ENCODE results near the gene SCRN1. TPM values are rescaled to one million over a fixed set of nuclear protein-coding genes. Genes with fewer than 3 reads are reported as not detected.
A peak's percentile ranks its signal among the peaks of the same experiment; 100 is the strongest.

Gene SCRN1
- total RNA-seq, 2 donors from 2014 or later: 20.2 to 33.3 TPM

DNA sequence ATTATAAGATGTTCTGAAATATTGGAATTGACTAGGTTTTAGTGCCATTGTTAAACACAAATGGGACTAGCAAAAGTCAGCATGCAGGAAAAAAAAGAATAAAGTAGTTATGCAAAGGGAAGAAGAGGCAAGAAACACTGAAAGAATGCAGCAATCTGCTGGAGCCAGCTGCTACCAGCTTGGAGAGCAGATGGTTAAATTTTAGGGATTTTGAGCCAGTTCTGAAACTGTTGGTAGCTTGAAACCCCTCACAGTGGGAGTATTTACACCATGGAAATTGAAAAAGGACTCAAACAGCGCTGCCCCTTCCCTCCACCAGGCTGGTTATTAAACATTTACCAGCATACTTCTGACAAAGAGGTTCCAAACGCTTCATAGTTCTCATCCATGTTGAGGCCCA, 41.0 kb downstream of the SCRN1 start:
- no peak for DNase-seq (ENCODE audit: low spot score)
- Histone ChIP-seq H3K9me3 (no peaks in the 10 kb centered on the region), H3K27me3 (no peaks in the 10 kb centered on the region), H3K27ac (no peak overlapping the region), H3K4me3 (no peak overlapping the region), H3K4me1 (peaks cover 0 to 7% of the 10 kb centered on the region in 2 donors), H3K36me3 (peaks cover 19% of the 10 kb centered on the region)
- TF ChIP-seq, protein P1, sequence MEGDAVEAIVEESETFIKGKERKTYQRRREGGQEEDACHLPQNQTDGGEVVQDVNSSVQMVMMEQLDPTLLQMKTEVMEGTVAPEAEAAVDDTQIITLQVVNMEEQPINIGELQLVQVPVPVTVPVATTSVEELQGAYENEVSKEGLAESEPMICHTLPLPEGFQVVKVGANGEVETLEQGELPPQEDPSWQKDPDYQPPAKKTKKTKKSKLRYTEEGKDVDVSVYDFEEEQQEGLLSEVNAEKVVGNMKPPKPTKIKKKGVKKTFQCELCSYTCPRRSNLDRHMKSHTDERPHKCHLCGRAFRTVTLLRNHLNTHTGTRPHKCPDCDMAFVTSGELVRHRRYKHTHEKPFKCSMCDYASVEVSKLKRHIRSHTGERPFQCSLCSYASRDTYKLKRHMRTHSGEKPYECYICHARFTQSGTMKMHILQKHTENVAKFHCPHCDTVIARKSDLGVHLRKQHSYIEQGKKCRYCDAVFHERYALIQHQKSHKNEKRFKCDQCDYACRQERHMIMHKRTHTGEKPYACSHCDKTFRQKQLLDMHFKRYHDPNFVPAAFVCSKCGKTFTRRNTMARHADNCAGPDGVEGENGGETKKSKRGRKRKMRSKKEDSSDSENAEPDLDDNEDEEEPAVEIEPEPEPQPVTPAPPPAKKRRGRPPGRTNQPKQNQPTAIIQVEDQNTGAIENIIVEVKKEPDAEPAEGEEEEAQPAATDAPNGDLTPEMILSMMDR (IDR thresholded peaks at IDR 0.05): no peak

DNA sequence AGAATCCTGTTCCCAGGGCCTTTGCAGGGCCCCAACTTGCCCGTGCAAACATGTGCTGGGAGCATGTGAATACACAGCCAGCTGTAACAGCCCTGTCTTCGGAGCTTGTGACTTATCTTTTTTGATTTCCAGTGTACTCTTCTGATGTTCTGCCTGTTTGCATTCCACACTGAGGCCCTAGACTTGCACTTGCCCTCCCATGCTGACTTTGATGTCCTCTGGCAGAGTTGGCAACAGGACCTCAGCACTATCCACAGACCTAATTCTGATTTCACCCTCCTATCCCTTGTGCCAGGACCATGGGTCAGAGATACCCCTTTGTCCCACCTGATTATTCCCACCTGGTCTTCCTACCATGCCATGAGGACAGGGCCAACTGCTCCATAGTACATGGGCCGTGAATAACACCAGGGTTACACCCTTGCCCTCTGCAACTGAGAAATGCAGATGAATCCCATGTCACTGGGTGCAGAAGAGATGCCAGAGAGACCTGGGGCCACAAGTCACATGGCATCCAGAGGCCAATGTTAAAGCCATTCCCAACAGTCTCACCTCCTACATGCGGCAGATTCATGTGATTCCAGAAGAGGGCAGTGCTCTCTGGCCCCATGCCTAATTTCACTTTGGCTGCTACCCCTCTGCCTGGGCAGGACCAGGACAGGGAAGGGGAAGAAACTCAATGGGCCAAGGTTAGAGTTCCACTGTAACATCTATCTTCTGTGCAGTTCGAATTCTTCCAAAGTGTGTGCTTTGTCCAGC, 43.0 kb downstream of the SCRN1 start:
- H3K4me1 ChIP-seq: peaks cover 0 to 7% of the 10 kb centered on the region in 2 donors
- TF ChIP-seq, protein P1 (IDR thresholded peaks at IDR 0.05): peak in 1 of 2 donors; percentile 53
- no peaks in the 10 kb centered on the region for H3K27me3 ChIP-seq
- no peak overlapping the region for H3K27ac ChIP-seq
- peaks cover 25% of the 10 kb centered on the region for H3K36me3 ChIP-seq
- no peak for DNase-seq (ENCODE audit: low spot score)
- no peak overlapping the region for H3K4me3 ChIP-seq
- no peaks in the 10 kb centered on the region for H3K9me3 ChIP-seq

DNA sequence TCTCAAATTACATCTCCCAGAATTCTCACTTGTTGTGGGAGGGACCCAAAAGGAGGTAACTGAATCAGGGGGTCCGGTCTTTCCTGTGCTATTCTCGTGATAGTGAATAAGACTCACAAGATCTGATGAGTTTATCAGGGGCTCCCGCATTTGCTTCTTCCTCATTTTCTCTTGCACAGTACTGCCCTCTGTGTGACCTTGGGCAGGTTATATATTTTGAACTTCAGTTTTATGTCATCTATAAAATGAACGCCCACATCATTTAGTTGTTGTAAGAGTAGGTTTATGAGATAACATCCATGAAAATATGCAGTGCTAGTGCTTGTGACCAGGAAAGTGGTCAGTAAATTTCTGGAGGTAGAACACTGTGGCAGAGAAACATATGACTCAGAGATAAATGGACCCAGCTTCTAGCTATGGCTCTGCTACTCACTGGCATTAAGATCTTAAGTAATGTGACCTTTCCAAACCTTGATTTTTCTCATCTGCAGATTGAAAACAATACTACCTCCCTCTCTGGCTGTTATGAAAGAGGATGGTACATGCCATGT, 44.3 kb downstream of the SCRN1 start:
- H3K36me3 ChIP-seq: peaks cover 27% of the 10 kb centered on the region
- H3K9me3 ChIP-seq: no peaks in the 10 kb centered on the region
- H3K4me1 ChIP-seq: peaks cover 0 to 7% of the 10 kb centered on the region in 2 donors
- no peak for DNase-seq (ENCODE audit: low spot score)
- no peaks in the 10 kb centered on the region for H3K27me3 ChIP-seq
- H3K4me3 ChIP-seq: no peak overlapping the region
- no peak overlapping the region for H3K27ac ChIP-seq
- TF ChIP-seq, protein P1 (IDR thresholded peaks at IDR 0.05): no peak

- no peaks in the 10 kb centered on the region for H3K9me3 ChIP-seq
- DNase-seq (ENCODE audit: low spot score): no peak
These were observed 49.4 kb downstream of the SCRN1 start for GRCh38 chr7:29940199-29940598.

GRCh38 chr7:29937132-29937531, 52.5 kb downstream of the SCRN1 start:
- no peak for DNase-seq (ENCODE audit: low spot score)
- Histone ChIP-seq H3K27ac (no peak overlapping the region), H3K36me3 (peaks cover 56% of the 10 kb centered on the region), H3K4me3 (no peak overlapping the region), H3K27me3 (no peaks in the 10 kb centered on the region), H3K4me1 (no peaks in the 10 kb centered on the region), H3K9me3 (no peaks in the 10 kb centered on the region)
- TF ChIP-seq, protein P1 (IDR thresholded peaks at IDR 0.05): no peak

More at GRCh38 chr7:29940199-29940598, 49.4 kb downstream of the SCRN1 start:
- TF ChIP-seq, protein P1 (IDR thresholded peaks at IDR 0.05): no peak
- H3K27ac ChIP-seq: no peak overlapping the region
- H3K4me3 ChIP-seq: no peak overlapping the region
- no peaks in the 10 kb centered on the region for H3K27me3 ChIP-seq
- H3K36me3 ChIP-seq: peaks cover 59% of the 10 kb centered on the region
- H3K4me1 ChIP-seq: no peaks in the 10 kb centered on the region
